Fibroblast of lung (primary cell): ENCODE results near the gene BRME1. TPM values are rescaled to one million over a fixed set of nuclear protein-coding genes. Genes with fewer than 3 reads are reported as not detected.
A peak's percentile ranks its signal among the peaks of the same experiment; 100 is the strongest.

Source experiments
- DNase-seq, 2 donors: peaks; one replicate each; pipeline versions ENCODE4 v3.0.0 to v3.0.0-alpha.2; 2010; ENCODE audit warnings: low read depth in 2 of 2
- H2AFZ ChIP-seq: 2 replicates; pipeline ENCODE4 v1.5.1; 2012; ENCODE audit warnings: low read length, control low read depth, inconsistent platforms
- H3K27ac ChIP-seq: 2 replicates; pipeline ENCODE4 v1.5.1; 2011; ENCODE audit warnings: low read length, control low read depth; ENCODE audit not compliant: insufficient read depth
- H3K27me3 ChIP-seq: 2 replicates; pipeline ENCODE4 v1.5.1; 2011; ENCODE audit warnings: mild to moderate bottlenecking, low read length; ENCODE audit not compliant: control insufficient read depth, insufficient read depth
- H3K36me3 ChIP-seq: 2 replicates; pipeline ENCODE4 v1.5.1; 2011; ENCODE audit warnings: low read length; ENCODE audit not compliant: control insufficient read depth, insufficient read depth
- H3K4me1 ChIP-seq: 2 replicates; pipeline ENCODE4 v1.5.1; 2011; ENCODE audit warnings: low read length; ENCODE audit not compliant: control insufficient read depth, insufficient read depth; ENCODE audit errors: extremely low read depth
- H3K4me2 ChIP-seq: 2 replicates; pipeline ENCODE4 v1.5.1; 2011; ENCODE audit warnings: low read length, control low read depth; ENCODE audit not compliant: insufficient read depth; ENCODE audit errors: extremely low read depth
- H3K4me3 ChIP-seq, 4 experiments: fragments of 200-600 bp in 1 of 4; sonication (generic) in 1 of 4; replicated peaks in 1 of 4; 2 replicates each; pipeline ENCODE4 v1.5.1; 2011 to 2016; ENCODE audit warnings: low read length in 4 of 4, low read depth in 3 of 4, mild to moderate bottlenecking in 3 of 4, control low read depth in 2 of 4, inconsistent platforms in 1 of 4, mixed read lengths in 1 of 4; ENCODE audit not compliant: insufficient read depth in 1 of 4; ENCODE audit errors: control extremely low read depth in 1 of 4
- H3K79me2 ChIP-seq: 2 replicates; pipeline ENCODE4 v1.5.1; 2012; ENCODE audit warnings: mild to moderate bottlenecking, low read length, inconsistent platforms; ENCODE audit not compliant: control insufficient read depth, insufficient read depth
- H3K9ac ChIP-seq: 2 replicates; pipeline ENCODE4 v1.5.1; 2011; ENCODE audit warnings: mild to moderate bottlenecking, low read length, control low read depth; ENCODE audit not compliant: insufficient read depth
- H3K9me3 ChIP-seq: 2 replicates; pipeline ENCODE4 v1.5.1; 2012; ENCODE audit warnings: low read depth, low read length; ENCODE audit not compliant: control insufficient read depth, insufficient read depth
- H4K20me1 ChIP-seq: 2 replicates; pipeline ENCODE4 v1.5.1; 2011; ENCODE audit warnings: low read length; ENCODE audit not compliant: control insufficient read depth, insufficient read depth; ENCODE audit errors: extremely low read depth
- EZH2 ChIP-seq: IDR thresholded peaks from 2 replicates; pipeline ENCODE4 v1.5.1; 2012; ENCODE audit warnings: low read length, control low read depth, mild to moderate bottlenecking; ENCODE audit errors: missing control alignments
- polyA plus RNA-seq, 2 donors: library from polyadenylated mRNA; depleted of rRNA in 1 of 2; stranded (reverse) in 1 of 2; unstranded in 1 of 2; fragments of >200 nt; gene quantifications; 2 replicates each; pipeline ENCODE4 v1.2.1, GENCODE V29; 2011 to 2012; ENCODE audit warnings: missing spikeins in 1 of 2
- total RNA-seq: library from RNA; depleted of rRNA; stranded (reverse); fragments of >200 nt; gene quantifications from 2 replicates; pipeline ENCODE4 v1.2.1, GENCODE V29; 2014
- TF ChIP-seq, protein P1 (sequence below), 2 donors: IDR thresholded peaks in 1 of 2; conservative IDR thresholded peaks in 1 of 2; 1 replicate in 1 of 2; 2 replicates in 1 of 2; pipeline ENCODE4 v1.5.1; 2011 to 2012; ENCODE audit warnings: low read length in 2 of 2, control low read depth in 1 of 2, inconsistent platforms in 1 of 2, low read depth in 1 of 2, mild to moderate bottlenecking in 1 of 2

Gene BRME1
- total and polyA plus RNA-seq, 2 donors (not counting 1 experiment from before 2014, with no cell fraction given) = 0.23 to 0.83 TPM

DNA sequence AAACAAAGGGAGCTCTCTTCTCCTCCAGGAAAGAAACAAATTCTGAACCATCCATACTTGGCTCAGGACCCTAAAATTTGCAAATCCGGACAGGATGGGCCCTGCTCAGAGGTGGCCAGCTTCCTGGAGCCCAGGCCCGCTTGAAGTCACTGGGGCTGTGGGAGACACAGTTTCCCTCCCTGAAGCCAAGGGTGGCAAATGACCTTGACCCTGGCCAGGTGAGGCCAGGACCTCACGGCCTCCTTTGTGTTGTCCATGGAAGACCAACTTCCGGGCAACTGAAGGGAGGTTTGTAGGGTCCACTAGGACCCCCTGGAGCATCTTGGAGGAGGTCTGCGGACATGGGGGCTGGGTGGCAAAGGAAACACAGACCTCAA, 23.5 kb downstream of the BRME1 start:
- Histone ChIP-seq H2AFZ (no peak overlapping the region), H3K9ac (no peak overlapping the region), H3K4me3 (no peak overlapping the region), H3K27me3 (peaks cover 2% of the 10 kb centered on the region), H3K79me2 (no peaks in the 10 kb centered on the region), H3K4me2 (no peak overlapping the region), H3K36me3 (no peaks in the 10 kb centered on the region), H3K27ac (no peak overlapping the region), H3K9me3 (no peaks in the 10 kb centered on the region), H4K20me1 (no peaks in the 10 kb centered on the region), H3K4me1 (peaks cover 14% of the 10 kb centered on the region)
- TF ChIP-seq, protein P1, sequence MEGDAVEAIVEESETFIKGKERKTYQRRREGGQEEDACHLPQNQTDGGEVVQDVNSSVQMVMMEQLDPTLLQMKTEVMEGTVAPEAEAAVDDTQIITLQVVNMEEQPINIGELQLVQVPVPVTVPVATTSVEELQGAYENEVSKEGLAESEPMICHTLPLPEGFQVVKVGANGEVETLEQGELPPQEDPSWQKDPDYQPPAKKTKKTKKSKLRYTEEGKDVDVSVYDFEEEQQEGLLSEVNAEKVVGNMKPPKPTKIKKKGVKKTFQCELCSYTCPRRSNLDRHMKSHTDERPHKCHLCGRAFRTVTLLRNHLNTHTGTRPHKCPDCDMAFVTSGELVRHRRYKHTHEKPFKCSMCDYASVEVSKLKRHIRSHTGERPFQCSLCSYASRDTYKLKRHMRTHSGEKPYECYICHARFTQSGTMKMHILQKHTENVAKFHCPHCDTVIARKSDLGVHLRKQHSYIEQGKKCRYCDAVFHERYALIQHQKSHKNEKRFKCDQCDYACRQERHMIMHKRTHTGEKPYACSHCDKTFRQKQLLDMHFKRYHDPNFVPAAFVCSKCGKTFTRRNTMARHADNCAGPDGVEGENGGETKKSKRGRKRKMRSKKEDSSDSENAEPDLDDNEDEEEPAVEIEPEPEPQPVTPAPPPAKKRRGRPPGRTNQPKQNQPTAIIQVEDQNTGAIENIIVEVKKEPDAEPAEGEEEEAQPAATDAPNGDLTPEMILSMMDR (conservative IDR thresholded peaks at IDR 0.05 in 1 of 2, IDR thresholded peaks at IDR 0.05 in 1 of 2; ENCODE audit: low read depth in 1 of 2, low read length in 2 of 2) = no peak
- no peak for TF ChIP-seq EZH2
- DNase-seq = no peak

DNA sequence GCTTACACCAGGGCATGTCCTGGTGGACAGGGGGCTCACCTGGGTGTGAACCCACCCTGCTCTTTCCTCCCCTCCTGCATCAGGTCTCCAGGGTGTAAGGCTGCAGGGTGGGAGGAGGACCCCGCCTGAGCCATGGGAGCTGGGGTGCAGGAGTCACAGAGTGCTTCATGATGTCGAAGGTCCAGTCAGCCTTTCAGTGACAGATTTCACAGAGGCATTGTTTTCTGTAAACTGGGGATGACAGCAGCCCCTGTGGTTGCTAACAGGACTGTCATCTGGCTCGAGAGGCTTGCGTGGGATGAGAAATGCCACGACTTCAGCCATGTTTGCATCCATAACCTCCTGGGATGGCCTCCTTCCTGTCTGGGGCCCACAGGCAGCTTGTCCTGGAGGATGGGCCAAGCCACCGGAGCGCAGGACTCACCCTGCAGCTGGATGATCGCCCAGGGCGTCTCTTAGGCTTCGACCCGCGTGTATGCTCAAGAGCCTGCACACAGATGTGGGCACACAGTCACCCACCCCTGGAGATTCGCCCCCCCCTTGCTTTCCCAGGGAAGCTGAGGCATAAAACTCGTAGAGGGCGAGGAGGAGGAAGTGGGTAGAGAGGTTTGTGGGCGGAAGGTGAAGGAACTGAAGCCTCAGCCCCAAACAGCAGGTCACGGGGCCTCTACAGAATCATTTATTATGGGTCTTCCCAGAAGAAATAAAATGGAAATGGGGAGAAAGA, 24.1 kb downstream of the BRME1 start:
- Histone ChIP-seq H3K27me3 (peaks cover 2% of the 10 kb centered on the region), H2AFZ (peak overlapping the region; percentile 14), H3K36me3 (no peaks in the 10 kb centered on the region), H3K4me1 (peaks cover 14% of the 10 kb centered on the region), H3K27ac (no peak overlapping the region), H3K4me3 (no peak overlapping the region), H3K9me3 (no peaks in the 10 kb centered on the region), H3K9ac (no peak overlapping the region), H4K20me1 (no peaks in the 10 kb centered on the region), H3K79me2 (no peaks in the 10 kb centered on the region), H3K4me2 (no peak overlapping the region)
- no peak for TF ChIP-seq EZH2
- TF ChIP-seq, protein P1 (conservative IDR thresholded peaks at IDR 0.05 in 1 of 2, IDR thresholded peaks at IDR 0.05 in 1 of 2; ENCODE audit: low read depth in 1 of 2, low read length in 2 of 2) = no peak
- DNase-seq = peak in 1 of 2 donors; percentile 73

DNA sequence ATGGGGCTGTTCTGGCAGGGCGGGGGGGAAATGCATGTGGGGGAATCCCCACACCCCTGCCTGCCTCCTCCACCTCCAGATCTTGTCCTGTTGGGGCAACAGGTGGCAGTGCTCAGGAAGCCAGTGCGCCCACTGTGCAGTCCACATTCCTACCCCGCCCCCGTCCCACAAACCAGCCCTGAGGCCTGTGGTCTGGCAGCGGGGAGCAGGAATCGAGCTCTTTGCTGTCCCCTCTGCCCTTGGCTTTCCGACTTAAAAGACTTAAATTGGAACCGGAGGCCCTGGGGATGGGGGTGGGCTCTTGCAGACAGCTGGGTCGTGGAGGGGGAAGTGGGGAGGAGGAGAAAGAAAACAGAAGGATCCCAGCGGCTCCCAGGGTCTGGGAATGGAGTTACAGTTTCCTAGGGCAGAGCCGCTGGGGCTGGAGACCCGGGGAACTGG, 24.6 kb downstream of the BRME1 start:
- Histone ChIP-seq H3K9me3 (no peaks in the 10 kb centered on the region), H3K9ac (no peak overlapping the region), H2AFZ (peak overlapping the region; percentile 14), H4K20me1 (no peaks in the 10 kb centered on the region), H3K27ac (no peak overlapping the region), H3K4me1 (peaks cover 14% of the 10 kb centered on the region), H3K27me3 (peaks cover 2% of the 10 kb centered on the region), H3K79me2 (no peaks in the 10 kb centered on the region), H3K4me3 (no peak overlapping the region), H3K4me2 (peak overlapping the region; percentile 17), H3K36me3 (no peaks in the 10 kb centered on the region)
- DNase-seq = peak in 1 of 2 donors; percentile 72
- TF ChIP-seq, protein P1 (conservative IDR thresholded peaks at IDR 0.05 in 1 of 2, IDR thresholded peaks at IDR 0.05 in 1 of 2; ENCODE audit: low read depth in 1 of 2, low read length in 2 of 2) = no peak
- TF ChIP-seq EZH2 = no peak
